ENCODE data around the gene ZSWIM6.

DNA sequence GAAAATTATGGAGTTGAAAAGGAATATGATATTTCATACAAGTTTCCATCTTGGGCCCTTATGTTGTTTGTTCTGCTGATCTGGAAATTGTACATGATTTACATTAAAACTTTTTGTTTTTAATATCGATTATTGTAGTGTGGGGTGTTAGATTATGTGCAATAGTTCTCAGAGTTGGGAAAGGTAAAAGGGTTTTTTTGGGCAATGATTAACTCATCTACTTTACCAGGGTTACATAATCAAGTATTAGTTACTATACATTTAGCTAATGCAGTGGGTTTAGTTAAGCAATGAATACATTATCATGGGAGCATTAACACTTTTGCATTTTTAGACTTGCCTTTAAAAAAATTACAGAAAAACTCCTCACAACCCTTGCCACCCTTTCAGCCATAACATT lies 134.0 kb downstream of the ZSWIM6 start:
- TF ChIP-seq, protein P1, sequence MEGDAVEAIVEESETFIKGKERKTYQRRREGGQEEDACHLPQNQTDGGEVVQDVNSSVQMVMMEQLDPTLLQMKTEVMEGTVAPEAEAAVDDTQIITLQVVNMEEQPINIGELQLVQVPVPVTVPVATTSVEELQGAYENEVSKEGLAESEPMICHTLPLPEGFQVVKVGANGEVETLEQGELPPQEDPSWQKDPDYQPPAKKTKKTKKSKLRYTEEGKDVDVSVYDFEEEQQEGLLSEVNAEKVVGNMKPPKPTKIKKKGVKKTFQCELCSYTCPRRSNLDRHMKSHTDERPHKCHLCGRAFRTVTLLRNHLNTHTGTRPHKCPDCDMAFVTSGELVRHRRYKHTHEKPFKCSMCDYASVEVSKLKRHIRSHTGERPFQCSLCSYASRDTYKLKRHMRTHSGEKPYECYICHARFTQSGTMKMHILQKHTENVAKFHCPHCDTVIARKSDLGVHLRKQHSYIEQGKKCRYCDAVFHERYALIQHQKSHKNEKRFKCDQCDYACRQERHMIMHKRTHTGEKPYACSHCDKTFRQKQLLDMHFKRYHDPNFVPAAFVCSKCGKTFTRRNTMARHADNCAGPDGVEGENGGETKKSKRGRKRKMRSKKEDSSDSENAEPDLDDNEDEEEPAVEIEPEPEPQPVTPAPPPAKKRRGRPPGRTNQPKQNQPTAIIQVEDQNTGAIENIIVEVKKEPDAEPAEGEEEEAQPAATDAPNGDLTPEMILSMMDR (conservative IDR thresholded peaks at IDR 0.05; ENCODE audit: low read depth in 2 of 2) = no peak
- TF ChIP-seq, protein P2, sequence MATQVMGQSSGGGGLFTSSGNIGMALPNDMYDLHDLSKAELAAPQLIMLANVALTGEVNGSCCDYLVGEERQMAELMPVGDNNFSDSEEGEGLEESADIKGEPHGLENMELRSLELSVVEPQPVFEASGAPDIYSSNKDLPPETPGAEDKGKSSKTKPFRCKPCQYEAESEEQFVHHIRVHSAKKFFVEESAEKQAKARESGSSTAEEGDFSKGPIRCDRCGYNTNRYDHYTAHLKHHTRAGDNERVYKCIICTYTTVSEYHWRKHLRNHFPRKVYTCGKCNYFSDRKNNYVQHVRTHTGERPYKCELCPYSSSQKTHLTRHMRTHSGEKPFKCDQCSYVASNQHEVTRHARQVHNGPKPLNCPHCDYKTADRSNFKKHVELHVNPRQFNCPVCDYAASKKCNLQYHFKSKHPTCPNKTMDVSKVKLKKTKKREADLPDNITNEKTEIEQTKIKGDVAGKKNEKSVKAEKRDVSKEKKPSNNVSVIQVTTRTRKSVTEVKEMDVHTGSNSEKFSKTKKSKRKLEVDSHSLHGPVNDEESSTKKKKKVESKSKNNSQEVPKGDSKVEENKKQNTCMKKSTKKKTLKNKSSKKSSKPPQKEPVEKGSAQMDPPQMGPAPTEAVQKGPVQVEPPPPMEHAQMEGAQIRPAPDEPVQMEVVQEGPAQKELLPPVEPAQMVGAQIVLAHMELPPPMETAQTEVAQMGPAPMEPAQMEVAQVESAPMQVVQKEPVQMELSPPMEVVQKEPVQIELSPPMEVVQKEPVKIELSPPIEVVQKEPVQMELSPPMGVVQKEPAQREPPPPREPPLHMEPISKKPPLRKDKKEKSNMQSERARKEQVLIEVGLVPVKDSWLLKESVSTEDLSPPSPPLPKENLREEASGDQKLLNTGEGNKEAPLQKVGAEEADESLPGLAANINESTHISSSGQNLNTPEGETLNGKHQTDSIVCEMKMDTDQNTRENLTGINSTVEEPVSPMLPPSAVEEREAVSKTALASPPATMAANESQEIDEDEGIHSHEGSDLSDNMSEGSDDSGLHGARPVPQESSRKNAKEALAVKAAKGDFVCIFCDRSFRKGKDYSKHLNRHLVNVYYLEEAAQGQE (IDR thresholded peaks at IDR 0.05; ENCODE audit: unreplicated experiment) = no peak
- TF ChIP-seq EZH2 (IDR thresholded peaks at IDR 0.05; ENCODE audit: low read depth, unreplicated experiment) = no peak
- TF ChIP-seq EZH2phosphoT487 (IDR thresholded peaks at IDR 0.05; ENCODE audit: unreplicated experiment) = no peak
- TF ChIP-seq POLR2AphosphoS5 (IDR thresholded peaks at IDR 0.05; ENCODE audit: low read depth) = no peak
- TF ChIP-seq, protein P3, sequence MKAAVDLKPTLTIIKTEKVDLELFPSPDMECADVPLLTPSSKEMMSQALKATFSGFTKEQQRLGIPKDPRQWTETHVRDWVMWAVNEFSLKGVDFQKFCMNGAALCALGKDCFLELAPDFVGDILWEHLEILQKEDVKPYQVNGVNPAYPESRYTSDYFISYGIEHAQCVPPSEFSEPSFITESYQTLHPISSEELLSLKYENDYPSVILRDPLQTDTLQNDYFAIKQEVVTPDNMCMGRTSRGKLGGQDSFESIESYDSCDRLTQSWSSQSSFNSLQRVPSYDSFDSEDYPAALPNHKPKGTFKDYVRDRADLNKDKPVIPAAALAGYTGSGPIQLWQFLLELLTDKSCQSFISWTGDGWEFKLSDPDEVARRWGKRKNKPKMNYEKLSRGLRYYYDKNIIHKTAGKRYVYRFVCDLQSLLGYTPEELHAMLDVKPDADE (IDR thresholded peaks at IDR 0.05) = no peak
- no peak for TF ChIP-seq JUNB (IDR thresholded peaks at IDR 0.05; ENCODE audit: unreplicated experiment)
- TF ChIP-seq STAT1 (IDR thresholded peaks at IDR 0.05; ENCODE audit: unreplicated experiment) = no peak

Measured in GM23338 (cell line).